Left ventricle myocardium superior (tissue), 1 donor: ENCODE measurements around the gene CAPN8. TPM values are rescaled to one million over a fixed set of nuclear protein-coding genes. Genes with fewer than 3 reads are reported as not detected.

Experiments used
- ATAC-seq: fragments of 200-7000 bp; cut with Tn5 transposase; one replicate; pipeline ENCODE4 v1.9.1; 2020; ENCODE audit warnings: mild to moderate bottlenecking, moderate library complexity
- DNase-seq: peaks from one replicate; pipeline ENCODE4 v3.0.0-alpha.2; 2020
- intact Hi-C: fragments of 100-400 bp; cut with micrococcal nuclease; formaldehyde crosslinking; loops from one replicate; pipeline ENCODE4 v1.11.0; 2022
- long read RNA-seq: library from polyadenylated mRNA; unstranded; transcript quantifications from one replicate; pipeline ENCODE4 v2.0.0, GENCODE V29; 2021
- total RNA-seq: library from RNA; stranded (reverse); fragmentation: NEBNext Ultra II Directional; extraction: Animal tissue kit (Norgen Biotek cat#: 25700); gene quantifications from one replicate; pipeline ENCODE4 v1.2.1, GENCODE V29; 2021
- donor health status: DM: no; HTN: yes; CAD: no; lungs with severe emphysema.

CAPN8 gene
- total RNA-seq = not detected
- long read RNA-seq = 0 reads

- intact Hi-C loops = no loop called here
- ATAC-seq (no peak), DNase-seq (no peak)
Measured at GRCh38 chr1:223665592-223666312, at the start of gene CAPN8. Gene CAPN8 (minus strand): TSS chr1:223665701. CDS start chr1:223665646, 55 bp downstream.

- ATAC-seq (no peak), DNase-seq (no peak)
- intact Hi-C loops = loop anchor here (5.0 kb wide), 1 partner anchor 32 kb away; no protein-coding TSS in a partner anchor
Measured at GRCh38 chr1:223714849-223715603, 49.5 kb upstream of the CAPN8 start.

- no peak for ATAC-seq
- intact Hi-C loops = loop anchor here (5.0 kb wide), 1 partner anchor 33 kb away; no protein-coding TSS in a partner anchor
- no peak for DNase-seq
Measured at GRCh38 chr1:223714421-223714724, 48.9 kb upstream of the CAPN8 start.

GRCh38 chr1:223713546-223714420, 48.3 kb upstream of the CAPN8 start:
- DNase-seq = no peak

GRCh38 chr1:223712850-223713474, 47.5 kb upstream of the CAPN8 start:
- ATAC-seq (peak; percentile 68), DNase-seq (peak; percentile 66)
- intact Hi-C loops = loop anchor here (5.0 kb wide), 1 partner anchor 34 kb away; no protein-coding TSS in a partner anchor

More at GRCh38 chr1:223713546-223714420, 48.3 kb upstream of the CAPN8 start:
- no peak for ATAC-seq
- intact Hi-C loops = loop anchor here (5.0 kb wide), 1 partner anchor 34 kb away; no protein-coding TSS in a partner anchor

- intact Hi-C loops = loop anchor here (5.0 kb wide), 1 partner anchor 35 kb away; no protein-coding TSS in a partner anchor
- DNase-seq (peak; percentile 94), ATAC-seq (peak; percentile 95)
Measured at GRCh38 chr1:223712194-223712849, 46.8 kb upstream of the CAPN8 start, which contains the start of gene CAPN2. Gene CAPN2 (plus strand): TSS chr1:223712539. CDS start chr1:223712641, 102 bp downstream.

GRCh38 chr1:223711747-223712193, 46.3 kb upstream of the CAPN8 start:
- intact Hi-C loops = loop anchor here (5.0 kb wide), 1 partner anchor 36 kb away; no protein-coding TSS in a partner anchor
- no peak for DNase-seq
- ATAC-seq = no peak

- intact Hi-C loops = loop anchor here (5.0 kb wide), 1 partner anchor 36 kb away; no protein-coding TSS in a partner anchor
- ATAC-seq (no peak), DNase-seq (no peak)
Measured at GRCh38 chr1:223711173-223711572, 45.7 kb upstream of the CAPN8 start.

- intact Hi-C loops = loop anchor here (5.0 kb wide), 1 partner anchor 37 kb away; no protein-coding TSS in a partner anchor
- DNase-seq (no peak), ATAC-seq (no peak)
Measured at GRCh38 chr1:223710179-223711133, 45.0 kb upstream of the CAPN8 start.

GRCh38 chr1:223709598-223709997, 44.1 kb upstream of the CAPN8 start:
- ATAC-seq = no peak
- DNase-seq = no peak
- intact Hi-C loops = no loop called here

GRCh38 chr1:223708651-223709268, 43.3 kb upstream of the CAPN8 start:
- ATAC-seq = no peak
- intact Hi-C loops = no loop called here
- no peak for DNase-seq

- intact Hi-C loops = no loop called here
- DNase-seq (no peak), ATAC-seq (no peak)
Measured at GRCh38 chr1:223708001-223708359, 42.5 kb upstream of the CAPN8 start.

- peak; percentile 60 for DNase-seq
- intact Hi-C loops = no loop called here
- ATAC-seq = peak; percentile 80
Measured at GRCh38 chr1:223707256-223708000, 41.9 kb upstream of the CAPN8 start.

GRCh38 chr1:223706077-223706973, 40.8 kb upstream of the CAPN8 start:
- DNase-seq = no peak
- no peak for ATAC-seq
- intact Hi-C loops = no loop called here
